Cortex of kidney (tissue), 1 donor: ENCODE data around the gene FOXL1.

Experiments used
- DNase-seq: peaks from one replicate; lab custom pipeline; 2025; lab: John Stamatoyannopoulos, UW

Gene FOXL1

DNA sequence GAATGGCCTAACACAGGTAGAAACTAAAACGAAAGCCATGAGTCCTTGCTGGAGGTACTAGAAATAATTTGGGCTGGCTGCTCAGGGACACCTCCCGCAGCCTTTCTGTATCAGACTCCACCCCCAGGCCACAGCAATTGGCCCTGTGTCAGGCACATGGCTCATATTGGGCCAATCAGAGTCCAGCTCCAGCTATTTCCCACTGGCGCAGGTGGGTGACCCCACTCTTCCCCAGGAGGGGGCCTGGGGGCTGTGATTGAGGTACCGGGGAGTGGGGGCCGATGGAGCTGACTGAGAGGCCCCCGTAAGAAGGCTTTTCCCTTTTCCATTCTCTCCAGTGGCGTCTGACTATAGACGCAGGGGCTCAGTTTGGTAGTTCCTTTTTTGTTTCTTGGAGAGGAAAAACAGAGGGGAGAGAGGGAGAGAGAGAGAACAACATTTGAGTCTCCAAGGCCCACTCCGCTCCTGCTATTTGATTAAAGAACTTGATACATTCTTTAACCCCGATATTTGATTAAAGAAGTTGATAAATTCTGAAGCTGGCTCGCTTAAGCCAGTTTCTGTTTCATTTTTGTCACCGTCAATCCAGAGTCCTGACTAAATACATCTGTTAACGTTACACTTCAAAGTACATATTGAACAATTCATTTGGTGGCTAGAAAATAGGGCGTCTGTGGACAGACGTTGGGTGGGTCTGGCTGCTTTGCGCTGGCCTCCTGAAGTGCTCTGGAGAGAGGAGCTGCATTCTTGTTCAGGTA, 26.3 kb downstream of the FOXL1 start:
- DNase-seq, result no peak

DNA sequence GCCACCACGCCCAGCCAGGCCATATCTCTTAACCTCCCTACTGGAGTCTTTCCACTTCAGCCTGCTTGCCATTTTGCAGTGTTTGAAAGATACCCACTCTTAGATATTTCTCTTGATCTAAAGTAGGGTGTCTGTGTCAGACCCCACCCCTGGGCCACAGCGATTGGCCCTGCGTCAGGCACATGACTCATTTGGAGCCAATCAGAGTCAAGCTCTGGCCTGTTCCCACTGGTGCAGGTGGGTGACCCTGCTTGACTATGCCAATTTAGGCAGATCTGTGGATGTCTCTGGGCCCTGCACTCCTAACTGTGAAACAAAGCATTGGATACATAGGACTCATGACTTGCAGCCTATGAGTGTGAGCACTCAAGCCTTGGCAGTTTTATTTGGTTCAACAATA, 27.6 kb downstream of the FOXL1 start:
- no peak for DNase-seq

DNA sequence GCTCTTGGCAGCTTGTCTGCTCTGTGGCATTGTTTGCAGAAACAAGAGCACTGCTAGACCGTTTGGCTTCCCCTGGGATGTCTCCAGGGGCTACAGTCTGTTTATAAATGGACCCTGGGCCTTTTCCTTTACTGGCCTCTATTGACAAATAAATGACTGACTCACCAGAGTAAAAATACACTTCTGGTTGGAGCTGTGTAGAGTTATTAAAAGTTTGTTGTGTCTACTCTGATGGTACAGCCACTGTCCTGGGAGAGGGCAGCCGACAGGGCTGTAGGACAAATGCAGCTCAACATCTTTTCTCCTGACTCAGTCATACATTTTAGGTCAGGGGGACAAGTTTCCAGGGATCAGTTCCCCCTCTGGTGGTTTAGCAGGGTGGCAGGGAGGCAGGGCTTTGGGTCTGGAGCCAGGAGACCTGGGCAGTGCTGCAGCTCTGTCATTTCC, 30.0 kb downstream of the FOXL1 start:
- DNase-seq, result no peak

DNA sequence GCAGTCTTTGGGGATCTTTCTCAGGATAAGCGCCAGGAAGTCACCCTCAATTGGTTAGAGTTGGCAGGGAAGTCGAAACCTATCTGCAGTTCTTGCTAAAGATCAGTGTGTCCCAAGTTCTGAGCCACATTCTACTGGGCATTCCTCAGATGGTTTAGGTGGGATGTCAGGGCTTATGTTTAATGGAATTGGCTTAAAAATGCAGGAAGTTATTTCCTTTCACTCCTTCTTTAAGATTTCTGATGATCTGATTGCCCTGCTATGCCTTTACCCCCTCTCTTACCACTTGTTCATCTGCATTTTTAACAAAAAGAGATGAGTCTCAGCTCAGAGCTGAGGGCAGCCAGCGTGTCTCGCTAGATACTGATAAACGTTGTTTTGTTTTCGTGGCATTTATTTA, 30.8 kb downstream of the FOXL1 start:
- DNase-seq, result no peak

DNA sequence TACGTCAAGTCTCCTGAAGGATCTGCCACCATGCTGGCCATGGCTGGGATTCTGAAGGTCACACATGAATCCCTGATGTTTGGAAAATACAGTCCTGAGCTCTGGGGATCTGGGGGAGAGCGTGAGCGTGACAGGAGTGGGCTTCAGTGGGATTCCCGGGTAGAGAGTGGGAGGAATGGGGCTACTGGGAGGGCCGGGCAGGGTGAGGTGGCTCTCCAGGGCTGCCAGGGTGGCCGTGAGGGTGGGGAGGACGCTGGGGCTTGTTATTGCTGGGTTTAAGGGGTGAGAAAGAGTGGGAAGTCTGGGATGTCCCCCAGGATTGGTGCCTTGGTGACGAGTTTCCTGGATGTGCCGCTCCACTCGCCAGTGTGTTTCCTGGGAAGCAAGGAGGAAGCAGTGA, 31.3 kb downstream of the FOXL1 start:
- DNase-seq, result no peak

DNA sequence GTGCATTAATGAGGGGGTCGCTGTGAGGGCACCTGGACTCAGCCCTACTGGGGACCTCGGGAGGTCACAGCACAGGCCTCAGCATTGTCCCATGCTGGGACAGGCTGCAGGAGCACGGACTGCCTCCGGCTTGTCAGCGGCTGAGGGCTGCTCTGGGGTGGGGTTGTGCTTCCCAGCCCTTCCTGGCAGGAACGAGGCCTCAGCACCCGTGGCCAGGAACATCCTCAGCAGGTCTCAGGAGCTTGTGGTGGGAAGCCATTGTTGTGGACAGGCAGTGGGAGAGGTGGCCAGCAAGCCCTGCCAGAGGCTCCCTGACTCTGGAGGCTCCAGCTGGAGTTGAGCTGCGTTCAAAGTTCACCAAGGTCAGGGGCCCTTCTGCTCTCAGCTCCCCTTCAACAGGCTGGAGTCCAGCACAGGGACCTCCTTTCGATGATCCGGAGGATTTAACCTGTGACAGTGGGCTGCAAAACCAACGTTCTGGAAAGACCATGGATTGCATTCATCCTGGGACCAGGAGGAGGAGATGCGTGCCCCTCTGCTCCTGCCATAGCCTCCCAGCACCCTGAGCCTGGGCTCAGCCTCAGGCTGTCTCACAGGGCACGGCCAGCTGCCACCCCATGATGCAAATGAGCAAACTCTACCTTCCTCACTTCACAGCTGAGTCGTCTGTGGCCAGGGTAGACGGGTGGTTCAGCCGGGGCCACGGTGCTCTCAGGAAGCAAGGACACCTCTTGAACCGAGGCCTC, 32.6 kb downstream of the FOXL1 start:
- no peak for DNase-seq

DNA sequence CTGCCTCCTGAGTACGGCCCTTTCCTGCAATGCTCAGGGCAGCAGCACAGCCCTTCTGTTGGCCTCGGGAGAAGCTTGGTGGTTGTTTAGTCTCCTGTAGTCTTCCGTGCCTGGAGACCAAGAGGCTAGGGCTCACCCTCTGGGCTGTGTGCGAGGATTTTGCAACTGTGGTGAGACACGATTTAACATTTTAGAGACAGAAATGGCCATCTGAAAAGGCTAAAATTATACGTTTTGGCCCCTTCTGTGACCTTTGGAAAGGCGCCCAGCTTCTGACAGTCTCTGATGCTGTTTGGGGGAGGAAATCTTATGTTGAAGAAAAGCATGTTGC, 33.1 kb downstream of the FOXL1 start:
- DNase-seq, result no peak

DNA sequence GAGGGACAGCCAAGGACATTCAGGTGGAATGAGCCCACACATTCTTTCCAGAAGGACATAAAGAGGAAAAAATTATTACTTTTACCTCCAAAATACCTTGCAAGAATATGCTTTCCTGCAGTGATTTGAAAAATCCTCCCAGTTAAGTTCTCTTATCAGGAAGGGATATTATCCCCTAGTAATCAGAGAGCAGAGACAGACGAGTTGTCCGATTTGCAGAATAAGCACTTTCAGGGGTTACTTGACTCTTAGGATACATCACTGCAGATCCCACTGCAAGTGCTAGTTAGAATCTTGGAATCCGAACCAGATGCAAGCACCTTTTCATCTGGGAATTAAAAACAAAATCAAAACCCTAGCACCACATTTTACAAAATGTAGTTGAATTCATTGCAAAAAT, 33.6 kb downstream of the FOXL1 start:
- no peak for DNase-seq

DNA sequence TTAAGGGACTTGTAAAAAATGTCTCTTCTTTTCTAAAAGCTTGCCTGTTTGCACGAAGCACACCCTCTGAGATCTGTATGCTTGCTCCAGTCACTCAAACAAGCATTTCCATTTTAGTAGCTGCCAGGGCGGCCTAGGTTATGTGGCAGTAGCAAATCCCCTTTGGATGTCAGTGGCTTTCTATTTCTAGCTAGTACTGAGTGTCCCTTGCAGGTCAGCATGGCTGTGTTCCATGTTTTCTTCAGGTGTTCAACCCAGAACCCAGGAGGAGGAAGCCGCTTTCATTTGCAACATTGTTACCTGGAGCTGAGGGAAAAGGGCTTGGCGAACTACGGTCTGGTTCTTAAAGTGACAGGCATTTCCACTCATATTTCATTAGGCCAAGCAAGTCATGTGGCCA, 36.4 kb downstream of the FOXL1 start:
- no peak for DNase-seq

DNA sequence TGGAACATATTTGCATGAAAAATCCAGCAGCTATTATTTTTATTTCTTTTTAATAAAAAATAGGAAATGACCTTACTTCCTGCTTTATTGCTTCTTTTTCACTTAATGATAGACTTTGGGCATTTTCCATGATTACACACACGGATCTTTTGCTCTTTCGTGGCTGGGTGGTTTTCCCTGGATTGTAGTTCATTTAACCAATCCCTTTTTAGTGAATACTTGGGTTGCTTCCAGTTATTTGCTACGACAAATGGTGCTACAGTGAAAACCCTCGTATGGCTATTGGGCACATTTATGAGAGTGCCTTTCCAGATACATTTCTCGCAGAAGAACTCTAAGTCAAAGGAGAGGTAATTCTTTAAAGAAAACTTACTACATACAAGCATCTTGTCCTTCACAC, 38.6 kb downstream of the FOXL1 start:
- no peak for DNase-seq

DNA sequence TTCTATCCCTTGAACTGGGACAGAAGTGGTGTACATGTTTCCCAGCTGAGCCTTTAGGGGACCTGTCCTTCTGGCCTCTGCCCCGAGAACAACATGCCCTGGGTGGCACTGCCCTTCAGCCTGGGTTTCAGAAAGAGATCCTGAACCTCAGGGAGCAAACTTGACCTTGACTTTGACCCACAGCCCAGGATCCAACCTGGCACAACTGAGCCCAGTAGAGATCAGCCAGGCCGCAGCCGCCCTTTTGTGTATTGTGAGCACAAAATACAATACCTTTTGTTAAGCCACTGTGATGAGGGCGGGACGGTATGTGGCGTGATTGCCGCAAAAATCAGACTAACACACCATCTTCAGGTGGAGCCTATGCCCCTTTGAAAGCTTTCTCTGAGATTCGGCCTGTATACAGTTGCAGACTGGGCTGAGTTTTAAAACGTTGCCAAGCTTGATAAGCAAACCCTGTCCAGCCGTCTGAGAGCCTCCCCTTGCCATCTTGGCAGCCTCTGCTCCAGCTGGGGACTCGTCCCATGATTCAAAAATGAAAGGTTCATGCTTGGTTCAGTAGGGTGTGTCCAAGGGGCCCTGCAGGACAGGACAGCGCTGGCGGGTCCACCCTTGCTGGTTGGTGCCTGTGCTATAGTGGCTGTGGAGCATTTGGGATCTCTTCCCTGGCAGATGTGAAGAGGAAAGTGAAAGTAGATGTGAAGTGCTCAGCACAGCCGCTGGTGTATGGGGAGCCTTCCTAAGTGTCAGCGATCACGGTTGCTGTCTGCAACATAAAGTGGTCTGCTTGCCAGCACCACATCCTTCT, 40.3 kb downstream of the FOXL1 start:
- no peak for DNase-seq

DNA sequence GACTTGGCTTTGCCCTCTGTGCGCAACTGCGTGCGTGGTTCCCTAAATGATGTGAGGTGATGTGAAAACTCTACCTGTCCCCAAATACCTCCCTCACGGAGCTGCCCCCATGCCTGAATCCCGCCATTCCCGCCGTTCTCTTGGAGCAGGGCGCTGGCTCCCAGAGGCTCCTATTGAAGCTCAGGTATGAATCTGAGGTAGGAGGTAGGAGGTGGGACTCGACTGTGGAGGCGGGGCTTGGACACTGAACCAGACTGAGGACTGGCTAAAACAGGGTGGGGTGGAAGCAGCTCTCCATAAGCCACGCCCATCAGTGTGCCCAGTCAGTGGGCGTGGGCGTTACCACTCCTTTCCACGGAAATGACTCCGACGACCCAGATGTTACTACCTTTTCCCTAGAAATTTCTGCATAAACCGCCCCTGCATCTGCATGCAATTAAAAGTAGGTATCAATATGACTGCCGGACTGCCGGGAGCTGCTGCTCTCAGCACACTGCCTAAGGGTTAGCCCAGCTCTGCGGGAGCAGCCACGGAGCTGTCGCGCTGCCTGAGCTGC, 41.0 kb downstream of the FOXL1 start:
- DNase-seq, result no peak

DNA sequence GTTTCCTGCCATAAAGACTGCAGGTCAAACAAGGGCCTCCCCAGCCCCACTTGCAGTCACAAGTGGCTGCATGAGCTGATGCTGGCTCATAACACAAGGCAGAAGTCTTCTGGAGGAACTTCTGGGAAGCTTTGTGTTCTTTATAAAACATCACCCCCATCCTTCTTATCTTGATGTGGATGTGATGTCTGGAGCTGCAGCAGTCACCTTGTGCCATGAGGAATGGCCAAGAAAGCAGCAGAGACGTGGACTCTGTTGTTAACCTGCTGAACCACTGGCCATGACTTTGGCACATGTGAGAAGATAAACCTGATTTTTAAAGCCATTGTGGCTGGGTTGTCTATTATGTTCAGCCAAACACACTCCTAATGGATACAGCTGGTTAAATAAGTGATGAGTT, 41.8 kb downstream of the FOXL1 start:
- no peak for DNase-seq

DNA sequence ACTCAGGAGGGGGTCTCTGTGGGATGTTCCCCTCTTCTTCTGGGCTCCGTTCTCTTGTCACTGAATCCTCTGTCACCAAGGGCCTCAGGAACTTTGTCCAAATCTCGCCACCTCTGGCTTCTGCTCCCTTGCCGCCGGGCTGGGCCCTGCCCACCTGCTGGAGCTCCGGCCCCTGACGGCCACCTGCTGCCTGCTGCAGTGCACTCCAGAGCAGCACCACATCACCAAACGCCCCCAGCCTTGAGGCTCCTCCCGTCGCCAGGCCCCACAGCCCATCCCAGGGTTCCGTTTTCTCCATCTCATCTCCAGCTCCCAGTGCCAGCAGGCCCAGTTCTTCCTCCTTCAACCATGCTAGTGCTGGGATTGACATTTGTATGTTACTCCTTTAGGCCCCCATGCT, 43.6 kb downstream of the FOXL1 start:
- DNase-seq, result no peak

DNA sequence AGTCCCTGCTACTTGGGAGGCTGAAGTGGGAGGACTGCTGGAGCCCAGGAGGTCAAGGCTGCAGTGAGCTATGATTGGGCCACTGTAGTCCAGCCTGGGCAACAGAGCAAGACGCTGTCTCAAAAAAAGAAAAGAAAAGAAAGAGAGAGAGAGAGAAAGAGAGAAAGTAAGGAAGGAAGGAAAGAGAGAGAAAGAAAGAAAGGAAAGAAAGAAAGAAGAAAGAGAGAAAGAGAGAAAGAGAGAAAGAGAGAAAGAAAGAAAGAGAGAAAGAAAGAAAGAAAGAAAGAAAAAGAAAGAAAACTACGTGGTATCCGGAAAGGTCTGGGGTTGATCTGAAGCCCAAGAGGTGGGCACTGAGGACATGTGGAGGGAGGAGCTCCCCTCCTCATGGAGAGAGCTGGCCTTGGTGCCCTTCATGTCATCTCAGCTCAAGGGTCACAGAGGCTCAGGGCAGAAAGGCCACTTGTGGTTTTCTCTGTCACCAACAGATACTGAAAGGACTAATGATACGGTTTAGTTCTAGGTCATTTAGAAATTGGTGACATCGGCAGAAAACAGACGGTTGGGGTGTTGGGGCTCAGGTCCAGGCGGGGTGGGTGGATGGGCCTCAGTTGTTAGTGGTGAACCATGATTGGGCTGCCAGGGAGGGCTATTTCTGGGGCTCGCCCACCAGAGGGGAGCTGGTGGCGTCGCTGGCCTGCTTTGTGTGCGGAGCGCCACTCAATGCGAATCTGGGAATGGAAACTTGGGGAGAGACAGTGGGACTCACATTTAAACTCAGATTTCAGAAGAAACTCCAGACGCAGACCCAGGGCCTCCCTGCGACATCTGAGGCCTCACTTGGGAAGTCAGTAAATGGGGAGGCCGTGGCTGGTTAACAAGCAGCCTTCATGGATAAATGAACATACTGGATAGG, 44.6 kb downstream of the FOXL1 start:
- no peak for DNase-seq

DNA sequence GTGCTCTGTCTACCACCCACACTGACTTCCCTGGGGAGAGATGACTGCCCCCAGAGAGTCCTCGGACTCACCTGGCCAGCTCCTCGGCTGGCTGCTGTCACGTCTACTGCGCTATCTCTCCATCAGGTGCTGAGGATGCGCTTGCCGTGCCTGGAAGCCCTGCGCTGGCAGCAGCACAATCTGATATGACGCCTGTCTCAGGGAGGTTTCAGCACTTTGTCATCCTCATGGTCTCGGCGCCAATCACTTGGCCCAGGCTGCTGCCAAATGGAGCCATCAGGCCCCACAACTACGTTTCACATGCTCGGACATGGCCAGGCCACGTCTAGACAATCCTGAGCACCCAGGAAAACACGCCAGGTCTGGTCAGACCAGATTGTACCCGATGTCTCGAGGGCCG, 46.7 kb downstream of the FOXL1 start:
- DNase-seq, result no peak

DNA sequence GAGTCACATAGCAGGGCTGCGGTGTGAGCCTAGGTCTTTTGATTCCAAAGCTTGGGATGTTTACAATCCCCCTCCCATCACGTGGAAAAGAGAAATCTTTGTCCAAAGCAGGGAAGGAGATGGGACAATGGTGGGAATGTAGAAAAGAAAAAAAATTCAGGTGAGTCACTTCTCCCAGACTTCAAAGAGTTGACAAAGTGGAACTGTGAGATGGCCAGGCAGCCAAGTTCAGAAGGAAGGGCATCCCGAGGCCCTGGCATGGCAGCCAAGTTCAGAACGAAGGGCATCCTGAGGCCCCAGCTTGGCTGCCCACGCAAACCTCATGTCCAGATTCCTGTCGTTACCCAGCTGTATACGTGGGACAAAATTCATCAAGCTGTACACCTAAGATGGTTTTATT, 47.5 kb downstream of the FOXL1 start:
- no peak for DNase-seq

DNA sequence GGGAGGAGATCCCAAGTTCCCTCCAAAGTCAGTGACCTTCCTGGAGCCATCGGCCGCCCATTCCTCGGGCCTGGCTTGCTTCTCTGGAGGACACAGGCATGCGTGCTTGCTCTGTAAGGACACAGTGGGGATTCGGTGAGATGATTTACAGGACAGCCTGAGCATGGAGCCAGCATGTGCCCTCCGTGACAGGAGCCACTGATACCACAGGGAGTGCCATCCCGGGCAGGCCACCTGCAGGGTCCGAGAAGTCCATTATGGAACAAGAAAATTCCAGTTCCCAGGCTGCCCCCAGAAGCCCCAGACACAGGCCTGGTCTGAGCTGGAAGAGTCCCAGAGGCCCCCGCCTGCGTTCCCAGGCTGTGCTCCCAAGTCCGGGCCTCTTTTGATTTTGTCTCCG, 47.9 kb downstream of the FOXL1 start:
- no peak for DNase-seq

DNA sequence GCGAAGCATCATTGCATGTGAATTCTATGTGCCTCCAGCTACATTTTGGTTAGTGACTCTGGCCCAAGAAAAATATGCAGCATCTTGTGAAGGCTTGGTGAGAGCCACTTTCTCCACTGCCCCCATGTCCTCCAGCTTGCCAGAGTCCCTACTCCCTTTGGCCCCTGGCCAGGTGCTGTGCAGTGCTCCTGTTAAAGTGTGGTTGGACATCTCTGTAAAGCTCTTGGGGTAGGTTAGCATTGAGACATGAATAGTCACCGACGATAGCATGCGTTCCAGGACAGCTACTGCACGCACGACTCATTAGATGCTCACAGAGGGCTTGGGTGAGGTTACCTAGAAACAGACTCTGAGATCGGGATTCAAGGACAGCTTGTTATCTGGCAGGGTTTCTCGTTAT, 48.6 kb downstream of the FOXL1 start:
- DNase-seq, result no peak

DNA sequence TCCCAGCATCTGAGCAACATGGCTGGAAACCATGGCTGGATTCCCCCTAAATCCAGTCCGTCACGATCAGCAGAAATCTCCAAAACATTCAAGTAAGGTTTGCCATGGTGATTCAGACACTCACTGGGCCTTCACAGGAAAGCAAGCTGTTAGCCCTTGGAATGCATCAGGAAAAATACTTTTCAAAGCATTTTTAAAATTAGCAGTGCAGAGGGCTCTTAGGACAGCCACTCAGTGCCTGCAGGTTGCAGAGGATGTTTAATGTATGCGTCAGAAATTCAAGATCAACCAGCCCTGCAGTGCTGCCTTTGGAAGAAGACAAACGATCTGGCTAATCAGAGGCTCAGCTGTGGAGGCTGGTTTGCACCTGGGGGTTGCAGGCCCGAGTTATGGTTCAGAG, 50.3 kb downstream of the FOXL1 start:
- DNase-seq, result no peak

DNA sequence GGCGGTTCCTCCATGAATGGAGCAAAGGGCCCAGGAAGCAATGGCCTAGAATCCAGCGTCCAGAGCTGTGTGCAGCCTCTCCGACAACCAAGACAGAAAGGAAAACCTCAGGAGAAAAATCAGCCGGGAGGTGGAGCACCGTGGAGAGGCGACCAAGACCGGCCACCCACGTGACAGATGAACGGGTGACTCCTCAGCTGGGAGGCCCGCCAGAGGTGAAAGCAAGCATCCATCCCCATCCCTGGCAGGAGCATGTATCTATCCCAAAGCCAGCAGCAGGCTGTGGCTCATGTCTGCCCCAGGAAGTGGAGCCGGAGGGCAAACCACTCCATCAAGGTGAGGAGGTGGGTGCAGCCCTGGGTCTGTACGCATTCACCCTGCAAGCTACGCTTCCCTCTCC, 52.1 kb downstream of the FOXL1 start:
- DNase-seq, result no peak

DNA sequence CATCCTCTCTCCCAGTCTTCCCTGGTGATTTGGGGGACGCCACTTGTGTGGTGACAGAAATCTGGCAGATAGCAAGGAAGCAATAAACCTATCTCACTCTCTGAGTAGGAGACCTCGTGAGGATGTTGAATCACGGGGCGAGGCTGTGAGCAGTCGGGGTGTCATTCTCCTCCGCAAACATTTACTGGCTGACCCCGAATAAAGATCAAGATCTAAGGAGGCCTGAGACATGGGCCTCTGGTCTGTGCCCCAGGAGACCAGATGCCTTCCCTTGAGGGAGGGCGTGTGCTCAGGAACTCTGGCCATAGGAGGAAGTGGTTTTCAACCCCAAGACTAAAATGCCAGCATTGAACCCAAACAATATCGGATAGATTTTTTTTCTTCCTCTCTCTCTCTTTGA, 53.1 kb downstream of the FOXL1 start:
- DNase-seq, result no peak
